CD4-positive, alpha-beta memory T cell (primary cell): ENCODE measurements around the gene C1orf141. TPM values are rescaled to one million over a fixed set of nuclear protein-coding genes. Genes with fewer than 3 reads are reported as not detected.

Experiments
- CTCF ChIA-PET: fragments of 350-600 bp; sonication (Branson Sonifier 250); formaldehyde crosslinking; loops from one replicate; lab custom pipeline; 2021; ENCODE audit warnings: inconsistent platforms; ENCODE audit not compliant: partially characterized antibody; lab: Charles Lee
- POLR2A ChIA-PET: fragments of 350-600 bp; sonication (Branson Sonifier 250); formaldehyde crosslinking; loops from one replicate; lab custom pipeline; 2021; ENCODE audit not compliant: partially characterized antibody; lab: Charles Lee
- DNase-seq, 5 donors: peaks; one replicate each; pipeline versions ENCODE4 v3.0.0 to v3.0.0-alpha.2; 2020 to 2022; ENCODE audit warnings: mixed read lengths in 1 of 5
- H3K27ac ChIP-seq: one replicate; pipeline ENCODE4 v1.7.0; 2013; ENCODE audit warnings: low read depth, low read length
- H3K27me3 ChIP-seq: 2 replicates; pipeline ENCODE4 v1.7.0; 2013; ENCODE audit warnings: mild to moderate bottlenecking, low read length, moderate library complexity; ENCODE audit not compliant: insufficient read depth
- H3K36me3 ChIP-seq: 2 replicates; pipeline ENCODE4 v1.7.0; 2013; ENCODE audit warnings: mild to moderate bottlenecking, low read length, moderate library complexity; ENCODE audit not compliant: insufficient read depth
- H3K4me1 ChIP-seq: 2 replicates; pipeline ENCODE4 v1.7.0; 2013; ENCODE audit warnings: mild to moderate bottlenecking, low read length, moderate library complexity; ENCODE audit not compliant: insufficient read depth
- H3K4me3 ChIP-seq, 2 donors: one replicate each; pipeline ENCODE4 v1.7.0; 2013; ENCODE audit warnings: low read length in 2 of 2, mild to moderate bottlenecking in 1 of 2
- H3K9me3 ChIP-seq, 2 donors: one replicate each; pipeline ENCODE4 v1.7.0; 2013; ENCODE audit warnings: low read length in 2 of 2, control low read depth in 1 of 2; ENCODE audit not compliant: control insufficient read depth in 1 of 2
- H3K27ac Mint-ChIP-seq, 7 donors: one replicate each; pipeline ENCODE4 v1.8.0; 2020 to 2021; ENCODE audit warnings: mixed read lengths in 7 of 7, mild to moderate bottlenecking in 6 of 7, inconsistent platforms in 3 of 7, moderate library complexity in 3 of 7
- H3K27me3 Mint-ChIP-seq, 2 donors: one replicate each; pipeline ENCODE4 v1.8.0; 2020 to 2021; ENCODE audit warnings: mixed read lengths in 2 of 2
- H3K36me3 Mint-ChIP-seq, 2 donors: one replicate each; pipeline ENCODE4 v1.8.0; 2020 to 2021; ENCODE audit warnings: mixed read lengths in 2 of 2, inconsistent platforms in 1 of 2, mild to moderate bottlenecking in 1 of 2
- H3K4me1 Mint-ChIP-seq, 4 donors: one replicate each; pipeline ENCODE4 v1.8.0; 2020 to 2021; ENCODE audit warnings: mixed read lengths in 4 of 4, mild to moderate bottlenecking in 1 of 4
- H3K4me3 Mint-ChIP-seq, 8 donors: one replicate each; pipeline ENCODE4 v1.8.0; 2020 to 2021; ENCODE audit warnings: mixed read lengths in 8 of 8, mild to moderate bottlenecking in 7 of 8, moderate library complexity in 6 of 8, inconsistent platforms in 3 of 8
- H3K9me3 Mint-ChIP-seq, 8 donors: one replicate each; pipeline ENCODE4 v1.8.0; 2020 to 2021; ENCODE audit warnings: mixed read lengths in 8 of 8, mild to moderate bottlenecking in 5 of 8, inconsistent platforms in 3 of 8, moderate library complexity in 1 of 8
- intact Hi-C: fragments of 100-400 bp; cut with micrococcal nuclease; formaldehyde crosslinking; loops from one replicate; pipeline ENCODE4 v1.15.1; 2023
- polyA plus RNA-seq, 2 donors: library from polyadenylated mRNA; unstranded; fragments of 300-500 nt; fragmentation: Illumina TruSeq; gene quantifications; one replicate each; pipeline ENCODE4 v1.2.3, GENCODE V29; 2021
- total RNA-seq, 2 experiments: library from RNA; stranded (reverse); gene quantifications; one replicate each; pipeline ENCODE4 v1.2.3, GENCODE V29; 2021

The C1orf141 gene
- total and polyA plus RNA-seq, 4 experiments from 2014 or later = not detected

DNA sequence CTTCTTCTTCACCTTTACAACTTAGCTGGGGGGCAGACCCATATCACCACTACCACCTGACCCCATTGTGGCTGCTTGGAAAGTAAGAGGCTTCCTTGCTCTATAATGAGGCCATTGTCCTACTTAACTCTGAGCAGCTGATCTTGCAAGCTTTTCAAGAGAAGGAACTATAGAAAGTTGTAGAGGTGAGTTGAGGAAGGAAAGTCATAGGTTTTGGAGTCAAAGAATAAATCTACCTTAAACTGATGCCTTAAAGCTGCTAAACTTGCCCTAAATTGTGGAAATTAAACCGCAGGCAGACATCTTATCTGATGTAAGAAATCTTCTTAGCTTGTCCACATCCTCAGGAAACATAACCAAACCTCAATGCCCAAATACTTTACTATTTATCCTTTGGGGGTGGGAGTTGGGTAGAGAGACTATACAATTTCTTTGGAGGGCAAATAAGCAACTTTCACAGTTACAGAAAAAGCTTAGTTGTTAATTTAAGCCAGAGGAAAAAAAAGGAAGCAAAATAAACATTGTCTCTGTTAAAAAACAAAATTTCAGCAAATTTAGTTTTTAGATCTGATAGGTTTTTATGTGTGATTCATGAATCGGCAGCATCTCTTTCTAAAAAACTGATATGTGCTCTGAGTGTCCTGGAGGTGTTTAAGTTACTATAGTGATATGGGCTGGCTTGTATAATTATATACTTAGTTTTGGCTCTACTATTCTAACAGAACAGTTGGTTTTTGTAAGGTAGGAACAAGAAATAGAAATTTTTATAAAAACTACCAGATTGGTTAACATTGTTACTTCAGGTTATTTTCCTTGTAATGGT is 36.2 kb upstream of the C1orf141 start:
- intact Hi-C loops = loop anchor here (1.0 to 5.0 kb wide), 3 partner anchors 23 to 259 kb away; partner anchors contain the start of gene SERBP1
- Histone ChIP-seq H3K4me1 (peaks cover 45% of the 10 kb centered on the region), H3K27ac (no peak overlapping the region), H3K36me3 (no peaks in the 10 kb centered on the region), H3K27me3 (peaks cover 4% of the 10 kb centered on the region), H3K4me3 (peak overlapping the region in 1 of 2 donors; percentile 6), H3K9me3 (no peaks in the 10 kb centered on the region)
- Mint-ChIP-seq H3K27ac (peak overlapping the region; percentile 43 to 94 (median 89)), H3K9me3 (peaks cover 0 to 2% (median 0%) of the 10 kb centered on the region in 8 donors), H3K27me3 (peaks cover 4 to 5% of the 10 kb centered on the region in 2 donors), H3K4me3 (peak overlapping the region; percentile 37 to 84 (median 79)), H3K36me3 (no peaks in the 10 kb centered on the region), H3K4me1 (peaks cover 33 to 58% (median 48%) of the 10 kb centered on the region in 4 donors)
- ChIA-PET CTCF (interaction anchor here (0.5 to 4.9 kb wide), 4 partner anchors 22 to 41 kb away, joined by 3 to 58 read pairs (median 10); no protein-coding TSS in a partner anchor), POLR2A (interaction anchor here (0.6 to 2.5 kb wide), 12 partner anchors 8 to 267 kb away, joined by 3 to 15 read pairs (median 4); partner anchors contain the start of genes SERBP1 and SLC35D1)
- peak; percentile 63 to 82 (median 78) for DNase-seq

DNA sequence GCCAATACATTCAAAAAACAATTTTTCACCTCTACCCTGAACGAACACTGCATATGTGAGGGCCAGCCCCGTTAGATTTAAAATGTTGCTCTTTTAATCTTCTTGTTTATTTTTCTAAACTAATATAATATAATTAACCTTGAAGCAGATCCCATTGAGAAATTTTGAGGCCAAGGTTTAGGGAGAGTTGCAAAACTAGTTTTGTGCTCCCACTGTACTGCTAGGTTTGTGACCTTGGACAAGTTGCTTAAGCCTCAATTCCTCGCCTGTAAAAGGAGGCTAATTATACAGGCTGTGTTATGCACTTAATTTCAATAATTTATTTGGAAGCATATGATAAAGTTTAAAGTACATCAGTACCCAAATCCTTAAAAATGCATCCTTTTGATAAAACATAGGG is 35.2 kb upstream of the C1orf141 start:
- CTCF ChIA-PET = interaction anchor here (1.7 to 4.9 kb wide), 4 partner anchors 21 to 42 kb away, joined by 5 to 58 read pairs (median 15); no protein-coding TSS in a partner anchor

DNA sequence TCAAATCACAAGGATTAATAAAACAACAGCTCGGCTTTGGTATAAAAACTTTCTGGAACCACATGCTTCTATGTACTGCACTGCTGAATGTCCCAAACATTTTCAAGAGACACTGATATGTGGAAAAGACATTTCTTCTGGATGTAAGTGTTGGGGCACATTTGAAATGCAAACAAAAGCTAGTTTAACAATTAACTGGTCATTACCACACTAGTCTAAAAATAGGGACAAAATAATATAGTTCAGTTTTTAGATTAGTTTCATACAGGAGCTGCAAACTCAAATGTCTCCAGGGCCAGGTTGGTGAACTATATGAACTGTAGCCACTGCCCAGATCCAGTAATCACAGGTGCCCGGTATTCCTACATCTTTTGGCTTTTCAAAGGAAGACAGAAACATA is 34.7 kb upstream of the C1orf141 start:
- Histone ChIP-seq H3K27ac (no peak overlapping the region), H3K9me3 (no peaks in the 10 kb centered on the region), H3K4me3 (no peak overlapping the region), H3K27me3 (peaks cover 4% of the 10 kb centered on the region), H3K36me3 (no peaks in the 10 kb centered on the region), H3K4me1 (peaks cover 39% of the 10 kb centered on the region)
- H3K4me1 Mint-ChIP-seq = peaks cover 31 to 54% (median 42%) of the 10 kb centered on the region in 4 donors
- POLR2A ChIA-PET = interaction anchor here (1.8 kb wide), 1 partner anchor 116 kb away, joined by 5 read pairs; the partner anchor contains the start of gene SLC35D1
- peaks cover 0 to 4% (median 0%) of the 10 kb centered on the region in 8 donors for H3K9me3 Mint-ChIP-seq
- no peak for DNase-seq
- peaks cover 0 to 3% of the 10 kb centered on the region in 2 donors for H3K27me3 Mint-ChIP-seq
- H3K4me3 Mint-ChIP-seq = peak overlapping the region in 1 of 8 donors; percentile 26
- CTCF ChIA-PET = interaction anchor here (2.9 to 4.9 kb wide), 3 partner anchors 21 to 42 kb away, joined by 9 to 58 read pairs (median 16); no protein-coding TSS in a partner anchor
- peak overlapping the region in 2 of 7 donors; percentile 52 to 57 for H3K27ac Mint-ChIP-seq
- H3K36me3 Mint-ChIP-seq = no peaks in the 10 kb centered on the region
- intact Hi-C loops = no loop called here

More for the DNA sequence above, 35.2 kb upstream of the C1orf141 start:
- Histone ChIP-seq H3K4me1 (peaks cover 44% of the 10 kb centered on the region), H3K4me3 (no peak overlapping the region), H3K36me3 (no peaks in the 10 kb centered on the region), H3K27me3 (peaks cover 4% of the 10 kb centered on the region), H3K27ac (no peak overlapping the region), H3K9me3 (no peaks in the 10 kb centered on the region)
- intact Hi-C loops = loop anchor here (5.0 kb wide), 1 partner anchor 42 kb away; no protein-coding TSS in a partner anchor
- no peak for DNase-seq
- Mint-ChIP-seq H3K27ac (peak overlapping the region in 1 of 7 donors; percentile 89), H3K27me3 (peaks cover under 1 to 3% of the 10 kb centered on the region in 2 donors), H3K4me3 (peak overlapping the region in 1 of 8 donors; percentile 26), H3K9me3 (peaks cover 0 to 4% (median 0%) of the 10 kb centered on the region in 8 donors), H3K4me1 (peaks cover 30 to 54% (median 42%) of the 10 kb centered on the region in 4 donors), H3K36me3 (no peaks in the 10 kb centered on the region)
- POLR2A ChIA-PET = interaction anchor here (1.4 to 2.5 kb wide), 3 partner anchors 24 to 260 kb away, joined by 4 to 15 read pairs (median 6); partner anchors contain the start of genes SERBP1 and SLC35D1

DNA sequence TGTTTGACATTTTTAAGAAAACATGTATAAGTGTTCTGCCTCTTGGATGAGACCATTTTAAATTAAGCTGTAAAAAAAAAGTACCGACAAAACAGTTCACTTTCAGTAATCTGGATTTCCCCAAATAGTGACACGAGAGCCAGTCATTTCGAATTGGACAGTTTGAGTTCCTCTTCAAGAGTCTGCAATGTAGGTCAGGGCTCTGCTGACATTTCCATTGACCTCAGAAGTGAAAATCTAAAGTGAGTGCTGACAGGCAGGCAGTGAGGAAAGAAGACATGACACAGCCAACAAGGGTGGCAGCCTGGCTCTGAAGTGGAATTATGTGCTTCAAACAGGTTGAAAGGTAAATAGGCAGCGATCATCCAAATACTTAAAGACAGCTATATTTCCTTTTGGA is 31.4 kb upstream of the C1orf141 start, which contains the start of gene IL23R:
TSS of gene IL23R (plus strand) at position 259 of the 400 bp plus-strand sequence. CDS start 1,667 bp downstream, outside the sequence.
- Mint-ChIP-seq H3K9me3 (peaks cover 0 to 4% (median 0%) of the 10 kb centered on the region in 8 donors), H3K4me1 (peaks cover 21 to 46% (median 30%) of the 10 kb centered on the region in 4 donors), H3K27ac (peak within 1 kb of the TSS in 6 of 7 donors; percentile 72 to 87 (median 82)), H3K4me3 (peak within 1 kb of the TSS; percentile 59 to 79 (median 70)), H3K27me3 (peaks cover 0 to 3% of the 10 kb centered on the region in 2 donors), H3K36me3 (no peaks in the 10 kb centered on the region)
- intact Hi-C loops = no loop called here
- H3K4me1 ChIP-seq = peaks cover 19% of the 10 kb centered on the region
- H3K27me3 ChIP-seq = peaks cover 4% of the 10 kb centered on the region
- DNase-seq = peak; percentile 49 to 79 (median 60)
- H3K27ac ChIP-seq = peak within 1 kb of the TSS; percentile 16
- H3K9me3 ChIP-seq = no peaks in the 10 kb centered on the region
- H3K36me3 ChIP-seq = no peaks in the 10 kb centered on the region
- no peak within 1 kb of the TSS for H3K4me3 ChIP-seq
- ChIA-PET POLR2A (interaction anchor here (0.5 kb wide), 1 partner anchor 123 kb away, joined by 3 read pairs; no protein-coding TSS in a partner anchor), CTCF (interaction anchor here (1.0 to 3.4 kb wide), 3 partner anchors 17 to 401 kb away, joined by 3 to 16 read pairs (median 4); no protein-coding TSS in a partner anchor)

DNA sequence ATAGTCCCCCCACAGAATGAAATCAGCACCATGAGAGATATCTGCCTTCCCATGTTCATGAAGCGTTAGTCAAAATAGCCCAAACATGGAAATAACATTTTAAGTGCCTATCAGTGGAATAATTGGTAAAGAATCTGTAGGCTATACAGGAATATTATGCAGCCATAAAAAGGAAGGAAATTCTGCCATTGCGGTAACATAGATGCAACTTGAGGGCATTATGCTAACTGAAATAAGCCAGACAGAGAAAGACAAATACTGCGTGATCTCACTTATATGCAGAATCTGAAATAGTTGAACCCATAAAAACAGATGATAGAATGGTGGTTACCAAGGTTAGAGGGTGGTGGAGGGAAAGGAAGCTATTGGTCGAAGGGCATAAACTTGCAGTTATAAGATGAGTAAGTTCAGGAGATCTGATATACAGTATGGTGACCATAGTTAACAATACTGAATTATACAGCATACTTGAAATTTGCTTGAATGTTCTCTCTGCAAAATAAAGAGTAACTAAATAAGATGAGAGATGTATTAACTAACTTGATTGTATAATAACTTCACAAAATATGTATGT is 30.8 kb upstream of the C1orf141 start:
- intact Hi-C loops = no loop called here
- no peaks in the 10 kb centered on the region for H3K36me3 ChIP-seq
- ChIA-PET CTCF (interaction anchor here (1.0 to 4.9 kb wide), 4 partner anchors 16 to 401 kb away, joined by 3 to 18 read pairs (median 4); no protein-coding TSS in a partner anchor), POLR2A (no interaction called here)
- DNase-seq = no peak
- Mint-ChIP-seq H3K9me3 (peaks cover 0 to 4% (median 0%) of the 10 kb centered on the region in 8 donors), H3K27ac (peak overlapping the region in 6 of 7 donors; percentile 72 to 87 (median 82)), H3K27me3 (peaks cover 0 to 3% of the 10 kb centered on the region in 2 donors), H3K36me3 (no peaks in the 10 kb centered on the region), H3K4me1 (peaks cover 14 to 40% (median 23%) of the 10 kb centered on the region in 4 donors), H3K4me3 (peak overlapping the region in 1 of 8 donors; percentile 45)
- peaks cover 4% of the 10 kb centered on the region for H3K27me3 ChIP-seq
- H3K4me1 ChIP-seq = peaks cover 13% of the 10 kb centered on the region
- H3K4me3 ChIP-seq = no peak overlapping the region
- no peak overlapping the region for H3K27ac ChIP-seq
- H3K9me3 ChIP-seq = no peaks in the 10 kb centered on the region

DNA sequence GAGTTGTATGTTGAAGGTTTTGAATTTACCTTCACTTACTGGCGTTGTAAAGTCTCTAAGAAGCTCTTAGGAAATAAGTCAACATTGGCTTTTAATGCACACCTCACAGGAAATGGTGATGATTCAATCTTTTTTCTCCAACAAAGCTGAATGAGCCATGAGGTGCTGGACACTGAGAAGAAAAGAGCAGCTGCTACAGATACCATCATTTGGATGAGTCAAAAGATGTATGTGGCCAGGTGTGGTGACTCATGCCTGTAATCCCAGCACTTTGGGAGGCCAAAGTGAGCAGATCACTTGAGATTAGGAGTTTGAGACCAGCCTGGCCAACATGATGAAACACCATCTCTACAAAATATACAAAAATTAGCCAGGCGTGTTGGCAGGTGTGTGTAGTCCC is 28.2 kb upstream of the C1orf141 start:
- Histone ChIP-seq H3K4me3 (no peak overlapping the region), H3K9me3 (no peaks in the 10 kb centered on the region), H3K4me1 (no peaks in the 10 kb centered on the region), H3K27ac (no peak overlapping the region), H3K27me3 (peaks cover 4% of the 10 kb centered on the region), H3K36me3 (no peaks in the 10 kb centered on the region)
- Mint-ChIP-seq H3K27me3 (peaks cover 0 to 4% of the 10 kb centered on the region in 2 donors), H3K4me1 (peaks cover 12 to 32% (median 15%) of the 10 kb centered on the region in 4 donors), H3K9me3 (peaks cover 0 to 4% (median 0%) of the 10 kb centered on the region in 8 donors), H3K27ac (peak overlapping the region in 3 of 7 donors; percentile 38 to 82 (median 53)), H3K36me3 (no peaks in the 10 kb centered on the region), H3K4me3 (peak overlapping the region in 1 of 8 donors; percentile 47)
- intact Hi-C loops = no loop called here
- CTCF ChIA-PET = interaction anchor here (1.3 to 4.9 kb wide), 3 partner anchors 14 to 51 kb away, joined by 4 to 18 read pairs (median 6); no protein-coding TSS in a partner anchor
- peak in 1 of 5 donors; percentile 52 for DNase-seq
- POLR2A ChIA-PET = interaction anchor here (0.6 to 1.2 kb wide), 3 partner anchors 8 to 62 kb away, joined by 3 to 4 read pairs (median 4); no protein-coding TSS in a partner anchor
